CD14-positive monocyte (primary cell): ENCODE data around the gene LYRM1. TPM values are rescaled to one million over a fixed set of nuclear protein-coding genes. Genes with fewer than 3 reads are reported as not detected.

ENCODE experiments used
- DNase-seq, 3 donors: peaks; one replicate each; pipeline ENCODE4 v3.0.0-alpha.2; 2011 to 2022
- H2AFZ ChIP-seq: 2 replicates; pipeline ENCODE4 v1.6.0; 2012; ENCODE audit warnings: mild to moderate bottlenecking, low read depth, low read length, inconsistent platforms; ENCODE audit not compliant: insufficient read depth, poor library complexity, severe bottlenecking
- H3K27ac ChIP-seq, 2 donors: 1 replicate in 1 of 2; 2 replicates in 1 of 2; pipeline ENCODE4 v1.5.1; 2012 to 2013; ENCODE audit warnings: low read length in 2 of 2, control low read depth in 1 of 2, inconsistent platforms in 1 of 2, low read depth in 1 of 2, mild to moderate bottlenecking in 1 of 2
- H3K27me3 ChIP-seq, 2 donors: one replicate each; pipeline versions ENCODE4 v1.6.0 to v1.6.1; 2011 to 2013; ENCODE audit warnings: low read length in 2 of 2; ENCODE audit not compliant: control insufficient read depth in 2 of 2, insufficient read depth in 2 of 2
- H3K36me3 ChIP-seq, 2 donors: replicated peaks in 1 of 2; 1 replicate in 1 of 2; 2 replicates in 1 of 2; pipeline versions ENCODE4 v1.5.1 to v1.6.1; 2012 to 2013; ENCODE audit warnings: low read length in 2 of 2, control low read depth in 1 of 2, inconsistent platforms in 1 of 2, mild to moderate bottlenecking in 1 of 2; ENCODE audit not compliant: insufficient read depth in 2 of 2, control insufficient read depth in 1 of 2
- H3K4me1 ChIP-seq, 2 donors: 1 replicate in 1 of 2; 2 replicates in 1 of 2; pipeline versions ENCODE4 v1.5.1 to v1.6.1; 2012 to 2013; ENCODE audit warnings: low read length in 2 of 2, control low read depth in 1 of 2, inconsistent platforms in 1 of 2, mild to moderate bottlenecking in 1 of 2, moderate library complexity in 1 of 2; ENCODE audit not compliant: insufficient read depth in 2 of 2, control insufficient read depth in 1 of 2
- H3K4me2 ChIP-seq: replicated peaks from 2 replicates; pipeline ENCODE3; 2012; ENCODE audit warnings: low read length, moderate library complexity, mild to moderate bottlenecking; ENCODE audit not compliant: poor library complexity, severe bottlenecking; ENCODE audit errors: extremely low read depth
- H3K4me3 ChIP-seq, 3 experiments: fragments of 200-600 bp in 1 of 3; sonication (generic) in 1 of 3; replicated peaks in 1 of 3; 1 replicate in 2 of 3; 2 replicates in 1 of 3; pipeline ENCODE4 v1.5.1; 2011 to 2013; ENCODE audit warnings: low read length in 3 of 3, mild to moderate bottlenecking in 3 of 3, control low read depth in 2 of 3, low read depth in 2 of 3, inconsistent platforms in 1 of 3, moderate library complexity in 1 of 3
- H3K79me2 ChIP-seq: 2 replicates; pipeline ENCODE4 v1.6.0; 2012; ENCODE audit warnings: mild to moderate bottlenecking, control low read depth, inconsistent platforms, low read length, moderate library complexity; ENCODE audit not compliant: insufficient read depth
- H3K9ac ChIP-seq: 2 replicates; pipeline ENCODE4 v1.6.0; 2017; ENCODE audit warnings: low read length, mild to moderate bottlenecking; ENCODE audit not compliant: insufficient read depth, poor library complexity, severe bottlenecking
- H3K9me3 ChIP-seq, 2 donors: replicated peaks in 1 of 2; 1 replicate in 1 of 2; 2 replicates in 1 of 2; pipeline versions ENCODE4 v1.5.1 to v1.6.1; 2012 to 2013; ENCODE audit warnings: low read length in 2 of 2, control low read depth in 1 of 2; ENCODE audit not compliant: control insufficient read depth in 1 of 2, insufficient read depth in 1 of 2
- H4K20me1 ChIP-seq: 2 replicates; pipeline ENCODE4 v1.6.0; 2012; ENCODE audit warnings: mild to moderate bottlenecking, low read length, control low read depth, moderate library complexity; ENCODE audit not compliant: insufficient read depth
- H3K27ac Mint-ChIP-seq, 7 donors: one replicate each; pipeline ENCODE4 v1.8.0; 2020; ENCODE audit warnings: mild to moderate bottlenecking in 7 of 7, mixed read lengths in 7 of 7, moderate library complexity in 6 of 7, inconsistent platforms in 2 of 7
- H3K27me3 Mint-ChIP-seq, 3 donors: one replicate each; pipeline ENCODE4 v1.8.0; 2021 to 2022; ENCODE audit warnings: low read depth in 3 of 3, mild to moderate bottlenecking in 3 of 3, mixed read lengths in 3 of 3, moderate library complexity in 3 of 3, inconsistent platforms in 1 of 3
- H3K36me3 Mint-ChIP-seq, 2 donors: one replicate each; pipeline ENCODE4 v1.8.0; 2020; ENCODE audit warnings: mixed read lengths in 2 of 2, inconsistent platforms in 1 of 2, mild to moderate bottlenecking in 1 of 2
- H3K4me1 Mint-ChIP-seq: one replicate; pipeline ENCODE4 v1.8.0; 2020; ENCODE audit warnings: mild to moderate bottlenecking, mixed read lengths
- H3K4me3 Mint-ChIP-seq, 2 donors: one replicate each; pipeline ENCODE4 v1.8.0; 2020; ENCODE audit warnings: mild to moderate bottlenecking in 2 of 2, mixed read lengths in 2 of 2, moderate library complexity in 1 of 2
- H3K9me3 Mint-ChIP-seq, 7 donors: one replicate each; pipeline ENCODE4 v1.8.0; 2020 to 2022; ENCODE audit warnings: mixed read lengths in 7 of 7, mild to moderate bottlenecking in 6 of 7, moderate library complexity in 6 of 7, inconsistent platforms in 2 of 7
- CTCF ChIP-seq: fragments of 200-600 bp; IDR thresholded peaks from one replicate; pipeline ENCODE4 v1.8.0; 2022; ENCODE audit warnings: antibody characterized with exemption, mild to moderate bottlenecking
- WGBS: methylation state at CpG from one replicate; pipeline ENCODE4 v1.1.5; 2013; ENCODE audit warnings: missing lambda C conversion rate; ENCODE audit not compliant: insufficient coverage; 5-methylcytosine and 5-hydroxymethylcytosine counted together
- intact Hi-C, 2 donors: fragments of 100-400 bp; cut with micrococcal nuclease; formaldehyde crosslinking; loops; one replicate each; pipeline versions ENCODE4 v1.15.0 to v1.15.1; 2023
- polyA plus RNA-seq, 3 donors: library from polyadenylated mRNA; depleted of rRNA in 1 of 3; unstranded in 2 of 3; stranded (reverse) in 1 of 3; fragments of 300-500 nt in 2 of 3; fragments of >200 nt in 1 of 3; fragmentation: Illumina TruSeq in 2 of 3; gene quantifications; 1 replicate in 2 of 3; 2 replicates in 1 of 3; pipeline ENCODE4 v1.2.3, GENCODE V29; 2012 to 2021

The LYRM1 gene
- polyA plus RNA-seq, 3 donors, result 14.8 to 29.5 (median 25.5) TPM

GRCh38 chr16:20897922-20898321 lies 2.6 kb upstream of the LYRM1 start:
- Histone ChIP-seq H3K27me3 (no peaks in the 10 kb centered on the region), H3K4me3 (no peak overlapping the region), H3K27ac (no peak overlapping the region), H3K79me2 (peaks cover 83% of the 10 kb centered on the region), H2AFZ (no peak overlapping the region), H3K9me3 (no peaks in the 10 kb centered on the region), H3K36me3 (peaks cover 0 to 31% of the 10 kb centered on the region in 2 donors), H3K4me2 (no peak overlapping the region), H4K20me1 (peaks cover 24% of the 10 kb centered on the region), H3K9ac (no peak overlapping the region), H3K4me1 (peaks cover 29 to 49% of the 10 kb centered on the region in 2 donors)
- no peak for TF ChIP-seq CTCF
- peaks cover 0 to 4% (median 0%) of the 10 kb centered on the region in 3 donors for H3K27me3 Mint-ChIP-seq
- 100% methylated on average over 2 of the region's 3 CpGs for WGBS
- peaks cover 46% of the 10 kb centered on the region for H3K4me1 Mint-ChIP-seq
- peaks cover 26 to 45% of the 10 kb centered on the region in 2 donors for H3K36me3 Mint-ChIP-seq
- H3K4me3 Mint-ChIP-seq, result no peak overlapping the region
- no peak for DNase-seq
- intact Hi-C loops, result loop anchor here in 1 of 2 donors (10.0 kb wide), 1 partner anchor 153 kb away; the partner anchor contains the start of gene THUMPD1
- peaks cover 0 to 2% (median 0%) of the 10 kb centered on the region in 7 donors for H3K9me3 Mint-ChIP-seq
- H3K27ac Mint-ChIP-seq, result peak overlapping the region; percentile 22 to 84 (median 47)

GRCh38 chr16:20899071-20899470 lies 1.5 kb upstream of the LYRM1 start:
- no peak for TF ChIP-seq CTCF
- peaks cover 24% of the 10 kb centered on the region for H4K20me1 ChIP-seq
- WGBS, result no CpG with 5 or more reads among the region's 5 CpGs
- peaks cover 80% of the 10 kb centered on the region for H3K79me2 ChIP-seq
- H3K36me3 ChIP-seq, result peaks cover 0 to 19% of the 10 kb centered on the region in 2 donors
- Mint-ChIP-seq H3K36me3 (peaks cover 23 to 37% of the 10 kb centered on the region in 2 donors), H3K9me3 (peaks cover 0 to 2% (median 0%) of the 10 kb centered on the region in 7 donors), H3K27me3 (peaks cover 0 to 4% (median 0%) of the 10 kb centered on the region in 3 donors), H3K27ac (peak overlapping the region; percentile 96 to 100 (median 99)), H3K4me3 (peak overlapping the region; percentile 89 to 95), H3K4me1 (peaks cover 58% of the 10 kb centered on the region)
- H3K27me3 ChIP-seq, result no peaks in the 10 kb centered on the region
- DNase-seq, result no peak
- no peaks in the 10 kb centered on the region for H3K9me3 ChIP-seq
- intact Hi-C loops, result loop anchor here in 1 of 2 donors (10.0 kb wide), 1 partner anchor 154 kb away; the partner anchor contains the start of gene THUMPD1
- no peak overlapping the region for H3K9ac ChIP-seq
- peak overlapping the region; percentile 91 for H3K4me2 ChIP-seq
- H3K27ac ChIP-seq, result no peak overlapping the region
- H3K4me1 ChIP-seq, result peaks cover 40 to 60% of the 10 kb centered on the region in 2 donors
- H2AFZ ChIP-seq, result no peak overlapping the region
- peak overlapping the region in 2 of 3 experiments; percentile 53 to 83 for H3K4me3 ChIP-seq
